ENCODE data around the gene CAPN5.

- TF ChIP-seq CTCF (IDR thresholded peaks at IDR 0.05) (no peak), PRRX2 (CRISPR knock-in tag; IDR thresholded peaks at IDR 0.05) (no peak), TEAD4 (CRISPR knock-in tag; IDR thresholded peaks at IDR 0.05) (no peak), ZNF317 (CRISPR knock-in tag; IDR thresholded peaks at IDR 0.05; ENCODE audit: borderline replicate concordance, low read depth) (no peak), IRF2 (CRISPR knock-in tag; IDR thresholded peaks at IDR 0.05; ENCODE audit: borderline replicate concordance, low read depth) (no peak), PREB (CRISPR knock-in tag; IDR thresholded peaks at IDR 0.05; ENCODE audit: borderline replicate concordance) (no peak), JUN (CRISPR knock-in tag; IDR thresholded peaks at IDR 0.05) (no peak), NR1H2 (CRISPR knock-in tag; IDR thresholded peaks at IDR 0.05) (no peak), NFATC4 (CRISPR knock-in tag; IDR thresholded peaks at IDR 0.05) (no peak)
These were observed 42.7 kb downstream of the CAPN5 start for GRCh38 chr11:77109236-77110019.
